Kidney (tissue), 14 donors: ENCODE results near the gene HLA-DMB. TPM values are rescaled to one million over a fixed set of nuclear protein-coding genes. Genes with fewer than 3 reads are reported as not detected.
A peak's percentile ranks its signal among the peaks of the same experiment; 100 is the strongest.

Experiments used
- DNase-seq, 5 donors: peaks; one replicate each; pipeline ENCODE4 v3.0.0-alpha.2; 2013 to 2020
- FAIRE-seq: peaks from 2 replicates; lab custom pipeline; 2012; peaks lifted over from hg19 to GRCh38; lab: Jason Lieb, UNC
- H3K27ac ChIP-seq, 2 donors: one replicate each; pipeline ENCODE4 v1.7.0; 2013; ENCODE audit warnings: low read depth in 2 of 2, low read length in 2 of 2, inconsistent platforms in 1 of 2
- H3K27me3 ChIP-seq: one replicate; pipeline ENCODE4 v1.7.1; 2013; ENCODE audit warnings: low read length, inconsistent platforms; ENCODE audit not compliant: control insufficient read depth, insufficient read depth
- H3K36me3 ChIP-seq, 3 donors: one replicate each; pipeline versions ENCODE4 v1.7.0 to v1.7.1; 2013; ENCODE audit warnings: low read length in 3 of 3, control low read depth in 1 of 3, inconsistent platforms in 1 of 3; ENCODE audit not compliant: insufficient read depth in 3 of 3, control insufficient read depth in 2 of 3
- H3K4me1 ChIP-seq, 3 donors: one replicate each; pipeline versions ENCODE4 v1.7.0 to v1.7.1; 2013; ENCODE audit warnings: low read length in 3 of 3, inconsistent platforms in 1 of 3, low read depth in 1 of 3; ENCODE audit not compliant: control insufficient read depth in 2 of 3, insufficient read depth in 2 of 3
- H3K4me3 ChIP-seq, 3 donors: one replicate each; pipeline versions ENCODE4 v1.7.0 to v1.8.1; 2013; ENCODE audit warnings: low read length in 3 of 3, control low read depth in 1 of 3, inconsistent platforms in 1 of 3
- H3K9ac ChIP-seq, 3 donors: one replicate each; pipeline versions ENCODE4 v1.7.0 to v1.7.1; 2013; ENCODE audit warnings: low read length in 3 of 3, control low read depth in 1 of 3, inconsistent platforms in 1 of 3
- H3K9me3 ChIP-seq, 3 donors: one replicate each; pipeline versions ENCODE4 v1.7.0 to v1.7.1; 2013; ENCODE audit warnings: low read length in 3 of 3, control low read depth in 1 of 3, inconsistent platforms in 1 of 3; ENCODE audit not compliant: control insufficient read depth in 2 of 3, insufficient read depth in 1 of 3
- intact Hi-C: fragments of 100-400 bp; cut with DNase I; formaldehyde crosslinking; loops from one replicate; pipeline ENCODE4 v1.11.1; 2022
- polyA plus RNA-seq: library from polyadenylated mRNA; stranded (reverse); fragments of 350-450 nt; fragmentation: Illumina TruSeq; extraction: RNeasy Lipid Tissue Mini Kit (QIAGEN cat#74804); gene quantifications from one replicate; pipeline ENCODE4 v1.2.3, GENCODE V29; 2014; ENCODE audit warnings: low read depth, low replicate concordance; ENCODE audit not compliant: insufficient read depth
- total RNA-seq: library from RNA; stranded (reverse); fragmentation: NEBNext Ultra II Directional; extraction: Animal tissue kit (Norgen Biotek cat#: 25700); gene quantifications from one replicate; pipeline ENCODE4 v1.2.1, GENCODE V29; 2021
- TF ChIP-seq, protein P1 (sequence below): IDR thresholded peaks from 3 replicates; pipeline ENCODE4 v1.5.1; 2012; ENCODE audit warnings: mild to moderate bottlenecking, moderate library complexity, borderline replicate concordance; ENCODE audit not compliant: insufficient read depth; ENCODE audit errors: extremely low read depth
- donor health status: control.
- donor health status: control.
- donor health status: control.
- donor health status: control.
- donor health status: control.
- donor health status: DM: yes; HTN: yes; CAD: no.
- donor health status: Normal renal cell carcinoma (clear cell type).

Gene HLA-DMB
- total and polyA plus RNA-seq, 2 donors from 2014 or later = 45.5 to 78.0 TPM

DNA sequence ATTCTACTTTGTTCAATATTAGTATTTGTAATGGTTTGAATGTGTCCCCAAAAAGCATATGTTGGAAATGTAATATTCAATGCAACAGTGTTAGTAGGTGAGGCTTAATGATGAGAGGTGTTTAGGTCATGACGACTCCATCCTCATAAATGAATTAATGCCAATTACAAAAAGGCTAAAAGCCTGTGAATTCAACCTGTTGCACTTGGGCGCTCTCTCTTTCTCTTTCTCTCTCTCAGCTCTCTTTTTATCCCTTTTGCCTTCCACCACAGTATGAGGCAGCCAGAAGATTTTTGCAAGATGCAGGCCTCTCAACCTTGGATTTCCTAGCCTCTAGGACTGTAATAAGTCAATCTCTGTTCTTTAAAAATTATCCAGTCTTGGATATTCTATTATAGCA lies 52.3 kb downstream of the HLA-DMB start:
- FAIRE-seq (no peak), DNase-seq (no peak)
- H3K36me3 ChIP-seq = no peaks in the 10 kb centered on the region
- no peaks in the 10 kb centered on the region for H3K27me3 ChIP-seq
- peaks cover 0 to 4% (median 2%) of the 10 kb centered on the region in 3 donors for H3K4me1 ChIP-seq
- H3K9me3 ChIP-seq = no peaks in the 10 kb centered on the region
- no peak overlapping the region for H3K9ac ChIP-seq
- intact Hi-C loops = no loop called here
- no peak overlapping the region for H3K4me3 ChIP-seq
- H3K27ac ChIP-seq = no peak overlapping the region
- TF ChIP-seq, protein P1, sequence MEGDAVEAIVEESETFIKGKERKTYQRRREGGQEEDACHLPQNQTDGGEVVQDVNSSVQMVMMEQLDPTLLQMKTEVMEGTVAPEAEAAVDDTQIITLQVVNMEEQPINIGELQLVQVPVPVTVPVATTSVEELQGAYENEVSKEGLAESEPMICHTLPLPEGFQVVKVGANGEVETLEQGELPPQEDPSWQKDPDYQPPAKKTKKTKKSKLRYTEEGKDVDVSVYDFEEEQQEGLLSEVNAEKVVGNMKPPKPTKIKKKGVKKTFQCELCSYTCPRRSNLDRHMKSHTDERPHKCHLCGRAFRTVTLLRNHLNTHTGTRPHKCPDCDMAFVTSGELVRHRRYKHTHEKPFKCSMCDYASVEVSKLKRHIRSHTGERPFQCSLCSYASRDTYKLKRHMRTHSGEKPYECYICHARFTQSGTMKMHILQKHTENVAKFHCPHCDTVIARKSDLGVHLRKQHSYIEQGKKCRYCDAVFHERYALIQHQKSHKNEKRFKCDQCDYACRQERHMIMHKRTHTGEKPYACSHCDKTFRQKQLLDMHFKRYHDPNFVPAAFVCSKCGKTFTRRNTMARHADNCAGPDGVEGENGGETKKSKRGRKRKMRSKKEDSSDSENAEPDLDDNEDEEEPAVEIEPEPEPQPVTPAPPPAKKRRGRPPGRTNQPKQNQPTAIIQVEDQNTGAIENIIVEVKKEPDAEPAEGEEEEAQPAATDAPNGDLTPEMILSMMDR = no peak

DNA sequence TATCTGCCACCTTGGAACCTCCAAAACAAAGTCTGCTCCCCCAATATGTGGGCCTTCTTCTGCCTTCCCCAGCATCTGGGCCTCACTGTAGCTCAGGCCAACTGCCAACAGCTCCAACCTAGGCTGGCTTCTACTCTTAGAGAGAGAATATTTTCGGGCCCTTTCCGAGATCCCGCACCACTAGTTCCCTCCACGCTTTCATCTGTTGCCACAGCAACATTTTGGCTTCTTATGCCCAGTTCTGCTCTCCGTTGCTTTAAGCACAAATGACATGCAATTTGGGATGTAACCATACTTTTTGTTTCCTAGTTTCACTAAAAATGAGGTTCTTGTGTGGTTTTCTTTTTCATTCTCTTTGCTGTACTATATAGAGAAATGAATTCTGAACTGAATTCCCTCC lies 53.2 kb downstream of the HLA-DMB start:
- H3K4me1 ChIP-seq = peaks cover 0 to 4% (median 2%) of the 10 kb centered on the region in 3 donors
- H3K27me3 ChIP-seq = no peaks in the 10 kb centered on the region
- no peak overlapping the region for H3K4me3 ChIP-seq
- TF ChIP-seq, protein P1 = no peak
- no peak overlapping the region for H3K9ac ChIP-seq
- FAIRE-seq (no peak), DNase-seq (no peak)
- no peak overlapping the region for H3K27ac ChIP-seq
- intact Hi-C loops = no loop called here
- no peaks in the 10 kb centered on the region for H3K36me3 ChIP-seq
- H3K9me3 ChIP-seq = no peaks in the 10 kb centered on the region

DNA sequence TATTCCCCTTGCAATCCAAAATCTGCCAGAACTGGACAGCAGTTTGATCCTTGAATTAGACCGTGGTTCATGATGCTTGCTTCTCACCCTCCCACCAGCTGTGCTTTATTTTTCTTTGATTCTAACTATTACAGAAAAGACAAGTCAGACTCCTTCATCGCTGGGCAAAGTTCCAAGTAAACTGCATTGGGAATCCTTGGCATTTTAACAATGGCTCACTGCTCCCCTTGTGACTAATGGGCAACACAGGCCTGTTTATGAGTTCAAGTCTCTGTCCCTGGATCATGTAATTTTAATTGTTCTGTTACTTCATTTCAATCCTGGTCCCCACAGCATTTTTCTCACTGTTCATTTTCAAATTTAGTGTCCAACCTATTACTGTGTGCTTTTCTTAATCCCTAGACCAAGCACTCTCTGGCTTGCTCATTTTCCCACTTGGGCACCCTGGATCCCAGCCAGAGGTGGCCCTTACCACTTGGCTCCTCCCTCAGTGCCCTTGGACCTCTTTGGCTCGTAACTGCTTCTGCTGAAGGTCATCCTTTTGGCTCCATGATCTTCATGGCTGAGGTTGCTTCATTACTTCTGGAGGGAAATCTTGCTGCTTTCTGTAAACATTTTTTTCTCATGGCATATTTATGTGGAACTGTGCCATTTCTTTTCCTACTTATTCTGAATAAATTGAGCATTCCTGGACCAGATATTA lies 54.0 kb downstream of the HLA-DMB start:
- Histone ChIP-seq H3K4me1 (peaks cover 0 to 4% (median 2%) of the 10 kb centered on the region in 3 donors), H3K36me3 (no peaks in the 10 kb centered on the region), H3K27me3 (no peaks in the 10 kb centered on the region), H3K27ac (peak overlapping the region in 1 of 2 donors; percentile 5), H3K9me3 (no peaks in the 10 kb centered on the region), H3K9ac (no peak overlapping the region), H3K4me3 (no peak overlapping the region)
- intact Hi-C loops = no loop called here
- FAIRE-seq (no peak), DNase-seq (peak in 2 of 5 donors; percentile 55 to 71)
- TF ChIP-seq, protein P1 = no peak
